ENCODE results near the gene MGAT5. TPM values are rescaled to one million over a fixed set of nuclear protein-coding genes. Genes with fewer than 3 reads are reported as not detected.

Gene MGAT5
- total RNA-seq, 1 experiment from 2014 or later, result 34.0 TPM

GRCh38 chr2:134501476-134502091 is 247.7 kb downstream of the MGAT5 start:
- TF ChIP-seq EGR1 (IDR thresholded peaks at IDR 0.05; ENCODE audit: low read depth) (no peak), ZFX (IDR thresholded peaks at IDR 0.05) (no peak), EZH2 (IDR thresholded peaks at IDR 0.05) (no peak), RAD21 (IDR thresholded peaks at IDR 0.05; ENCODE audit: low read depth) (no peak), ELF1 (IDR thresholded peaks at IDR 0.05; ENCODE audit: borderline replicate concordance, low read depth) (no peak), TCF7L2 (IDR thresholded peaks at IDR 0.05; ENCODE audit: borderline replicate concordance, extremely low read depth, insufficient read depth, insufficient read length) (no peak), POLR2A (IDR thresholded peaks at IDR 0.05; ENCODE audit: borderline replicate concordance, extremely low read depth, insufficient read depth, insufficient read length) (no peak)
- no peaks in the 10 kb centered on the region for H4K20me1 ChIP-seq (ENCODE audit: insufficient read depth)
- ATAC-seq, result no peak
- no peaks in the 10 kb centered on the region for H3K27me3 ChIP-seq (ENCODE audit: insufficient read depth, low read length)
- H3K36me3 ChIP-seq (ENCODE audit: control insufficient read depth in 1 of 2, insufficient read depth in 2 of 2, low read length in 2 of 2), result no peaks in the 10 kb centered on the region
- no peaks in the 10 kb centered on the region for H3K4me1 ChIP-seq (ENCODE audit: control insufficient read depth in 1 of 2, insufficient read depth in 2 of 2, low read length in 2 of 2)
- no peaks in the 10 kb centered on the region for H3K9me2 ChIP-seq (ENCODE audit: insufficient read depth)
- H3K4me2 ChIP-seq (ENCODE audit: low read length), result no peak overlapping the region
- CTCF ChIA-PET, result interaction anchor here (0.5 kb wide), 1 partner anchor 51 kb away, joined by 3 read pairs; no protein-coding TSS in a partner anchor
- H3K27ac ChIP-seq (ENCODE audit: low read depth, low read length), result no peak overlapping the region
- POLR2A ChIA-PET, result no interaction called here
- no peak overlapping the region for H2AFZ ChIP-seq (ENCODE audit: low read depth, low read length, poor library complexity, severe bottlenecking)
- intact Hi-C loops (cut with micrococcal nuclease), result no loop called here
- H3K9ac ChIP-seq (ENCODE audit: low read length), result no peak overlapping the region
- no peaks in the 10 kb centered on the region for H3K9me3 ChIP-seq (ENCODE audit: control insufficient read depth in 1 of 2, insufficient read depth in 1 of 2, low read depth in 1 of 2, low read length in 2 of 2)
- H3K79me2 ChIP-seq (ENCODE audit: insufficient read depth, low read length), result no peaks in the 10 kb centered on the region
- no peak overlapping the region for H3K4me3 ChIP-seq (replicated peaks in 1 of 2; ENCODE audit: low read depth in 1 of 2, low read length in 2 of 2)
- RAD21 ChIA-PET (ENCODE audit: low non-redundant PET in 1 of 2, low total read pairs in 2 of 2, uncharacterized antibody in 2 of 2, unreplicated experiment in 2 of 2), result no interaction called here
- no peak for DNase-seq (ENCODE audit: low read depth, low spot score)
- BruUV-seq (replicated peaks), result no TSS peak

- DNase-seq (ENCODE audit: low read depth, low spot score) (no peak), ATAC-seq (no peak)
- no TSS peak for BruUV-seq (replicated peaks)
- Histone ChIP-seq H4K20me1 (ENCODE audit: insufficient read depth) (no peaks in the 10 kb centered on the region), H3K9me2 (ENCODE audit: insufficient read depth) (no peaks in the 10 kb centered on the region), H3K27me3 (ENCODE audit: insufficient read depth, low read length) (no peaks in the 10 kb centered on the region), H3K4me3 (replicated peaks in 1 of 2; ENCODE audit: low read depth in 1 of 2, low read length in 2 of 2) (no peak overlapping the region), H3K36me3 (ENCODE audit: control insufficient read depth in 1 of 2, insufficient read depth in 2 of 2, low read length in 2 of 2) (no peaks in the 10 kb centered on the region), H3K9ac (ENCODE audit: low read length) (no peak overlapping the region), H3K4me2 (ENCODE audit: low read length) (no peak overlapping the region), H3K79me2 (ENCODE audit: insufficient read depth, low read length) (no peaks in the 10 kb centered on the region), H3K9me3 (ENCODE audit: control insufficient read depth in 1 of 2, insufficient read depth in 1 of 2, low read depth in 1 of 2, low read length in 2 of 2) (no peaks in the 10 kb centered on the region), H3K4me1 (ENCODE audit: control insufficient read depth in 1 of 2, insufficient read depth in 2 of 2, low read length in 2 of 2) (no peaks in the 10 kb centered on the region), H2AFZ (ENCODE audit: low read depth, low read length, poor library complexity, severe bottlenecking) (no peak overlapping the region), H3K27ac (ENCODE audit: low read depth, low read length) (no peak overlapping the region)
- CTCF ChIA-PET, result interaction anchor here (0.5 kb wide), 1 partner anchor 51 kb away, joined by 3 read pairs; no protein-coding TSS in a partner anchor
- RAD21 ChIA-PET (ENCODE audit: low non-redundant PET in 1 of 2, low total read pairs in 2 of 2, uncharacterized antibody in 2 of 2, unreplicated experiment in 2 of 2), result no interaction called here
- POLR2A ChIA-PET, result no interaction called here
- intact Hi-C loops (cut with micrococcal nuclease), result no loop called here
- no peak for TF ChIP-seq JUND (IDR thresholded peaks at IDR 0.05)
- TF ChIP-seq EGR1 (IDR thresholded peaks at IDR 0.05; ENCODE audit: low read depth), result no peak
- TF ChIP-seq ZNF274 (IDR thresholded peaks at IDR 0.05; ENCODE audit: low read depth, low read length), result no peak
- no peak for TF ChIP-seq REST (IDR thresholded peaks at IDR 0.05; ENCODE audit: low read depth)
- TF ChIP-seq POLR2AphosphoS5 (IDR thresholded peaks at IDR 0.05; ENCODE audit: low read depth, low read length), result no peak
- no peak for TF ChIP-seq YY1 (IDR thresholded peaks at IDR 0.05; ENCODE audit: extremely low read depth, insufficient replicate concordance, low read depth, low read length)
- TF ChIP-seq CBX3 (IDR thresholded peaks at IDR 0.05; ENCODE audit: low read depth), result no peak
- TF ChIP-seq SRF (IDR thresholded peaks at IDR 0.05; ENCODE audit: low read depth), result no peak
- TF ChIP-seq SIN3A (IDR thresholded peaks at IDR 0.05; ENCODE audit: low read depth), result no peak
- TF ChIP-seq TCF7L2 (IDR thresholded peaks at IDR 0.05; ENCODE audit: borderline replicate concordance, extremely low read depth, insufficient read depth, insufficient read length), result no peak
- TF ChIP-seq ZFX (IDR thresholded peaks at IDR 0.05), result no peak
- no peak for TF ChIP-seq CTCF (IDR thresholded peaks at IDR 0.05 in 2 of 3, conservative IDR thresholded peaks at IDR 0.05 in 1 of 3; ENCODE audit: borderline replicate concordance in 1 of 3, insufficient read depth in 1 of 3, low read depth in 2 of 3, low read length in 2 of 3)
Measured at GRCh38 chr2:134502104-134502503, 248.2 kb downstream of the MGAT5 start.

Data from HCT116 (cell line).